Astrocyte of the cerebellum (primary cell): ENCODE measurements around the gene PPP2R2B.
A peak's percentile ranks its signal among the peaks of the same experiment; 100 is the strongest.

Experiments used
- DNase-seq: peaks from one replicate; pipeline ENCODE4 v3.0.0-alpha.2; 2011; ENCODE audit warnings: low read depth
- H3K4me3 ChIP-seq: 2 replicates; pipeline ENCODE4 v1.5.1; 2011; ENCODE audit warnings: mild to moderate bottlenecking, low read depth, low read length, moderate library complexity
- CTCF ChIP-seq: IDR thresholded peaks from 2 replicates; pipeline ENCODE4 v1.5.1; 2012; ENCODE audit warnings: low read length, low read depth, moderate library complexity, mild to moderate bottlenecking; ENCODE audit errors: missing control alignments
- in situ Hi-C: cut with HindIII; loops from 2 replicates; pipeline ENCODE4 v1.10.0; 2017; ENCODE audit warnings: low sequenced_read_pairs

The PPP2R2B gene

GRCh38 chr5:146878476-146879172, at the start of gene PPP2R2B:
TSS of gene PPP2R2B (minus strand) at chr5:146878757.
- DNase-seq, result no peak
- peak within 1 kb of the TSS; percentile 75 for H3K4me3 ChIP-seq
- no peak for TF ChIP-seq CTCF
- in situ Hi-C loops, result no loop called here

GRCh38 chr5:146924132-146924531, 45.6 kb upstream of the PPP2R2B start:
- TF ChIP-seq CTCF, result no peak
- no peak for DNase-seq
- H3K4me3 ChIP-seq, result no peak overlapping the region
- in situ Hi-C loops, result no loop called here

- in situ Hi-C loops, result no loop called here
- no peak for TF ChIP-seq CTCF
These were observed 42.7 kb upstream of the PPP2R2B start for GRCh38 chr5:146921225-146921624.

GRCh38 chr5:146920351-146920881, 41.9 kb upstream of the PPP2R2B start:
- in situ Hi-C loops, result no loop called here
- DNase-seq, result no peak
- no peak for TF ChIP-seq CTCF
- no peak overlapping the region for H3K4me3 ChIP-seq

More at GRCh38 chr5:146921225-146921624, 42.7 kb upstream of the PPP2R2B start:
- no peak overlapping the region for H3K4me3 ChIP-seq
- DNase-seq, result no peak

GRCh38 chr5:146919304-146919703, 40.7 kb upstream of the PPP2R2B start:
- no peak for DNase-seq
- H3K4me3 ChIP-seq, result no peak overlapping the region
- in situ Hi-C loops, result no loop called here
- no peak for TF ChIP-seq CTCF

- in situ Hi-C loops, result no loop called here
- no peak overlapping the region for H3K4me3 ChIP-seq
- no peak for TF ChIP-seq CTCF
- DNase-seq, result no peak
These were observed 39.4 kb upstream of the PPP2R2B start for GRCh38 chr5:146917931-146918330.
